ENCODE measurements around the gene FCHSD2. TPM values are rescaled to one million over a fixed set of nuclear protein-coding genes. Genes with fewer than 3 reads are reported as not detected.

FCHSD2 gene
- total RNA-seq, 1 donor from 2014 or later = 19.7 TPM

DNA sequence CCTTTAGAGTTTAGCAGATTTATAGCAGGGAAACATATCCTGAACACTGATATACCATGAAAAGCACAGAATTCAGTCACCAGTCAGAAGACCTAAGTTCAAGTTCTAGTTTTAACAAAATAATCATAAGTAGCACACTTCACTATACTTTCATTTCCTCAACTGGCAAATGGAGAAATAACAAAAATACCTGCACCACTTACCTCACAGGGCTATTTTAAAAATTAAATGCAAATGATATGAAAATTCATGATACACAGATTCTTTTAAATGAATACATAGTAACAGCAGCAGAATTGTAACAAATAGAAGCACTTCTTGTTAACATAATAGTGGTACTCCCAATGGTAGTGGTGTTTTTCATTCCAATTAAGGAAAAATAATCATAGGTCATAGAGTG, 139.0 kb downstream of the FCHSD2 start:
- Mint-ChIP-seq H3K9me3 (ENCODE audit: unreplicated experiment) (no peaks in the 10 kb centered on the region), H3K27me3 (ENCODE audit: unreplicated experiment) (no peaks in the 10 kb centered on the region), H3K36me3 (ENCODE audit: unreplicated experiment) (no peaks in the 10 kb centered on the region), H3K27ac (ENCODE audit: unreplicated experiment) (no peak overlapping the region), H3K4me3 (ENCODE audit: unreplicated experiment) (no peak overlapping the region), H3K4me1 (ENCODE audit: low read depth, unreplicated experiment) (no peaks in the 10 kb centered on the region)
- TF ChIP-seq, protein P1, sequence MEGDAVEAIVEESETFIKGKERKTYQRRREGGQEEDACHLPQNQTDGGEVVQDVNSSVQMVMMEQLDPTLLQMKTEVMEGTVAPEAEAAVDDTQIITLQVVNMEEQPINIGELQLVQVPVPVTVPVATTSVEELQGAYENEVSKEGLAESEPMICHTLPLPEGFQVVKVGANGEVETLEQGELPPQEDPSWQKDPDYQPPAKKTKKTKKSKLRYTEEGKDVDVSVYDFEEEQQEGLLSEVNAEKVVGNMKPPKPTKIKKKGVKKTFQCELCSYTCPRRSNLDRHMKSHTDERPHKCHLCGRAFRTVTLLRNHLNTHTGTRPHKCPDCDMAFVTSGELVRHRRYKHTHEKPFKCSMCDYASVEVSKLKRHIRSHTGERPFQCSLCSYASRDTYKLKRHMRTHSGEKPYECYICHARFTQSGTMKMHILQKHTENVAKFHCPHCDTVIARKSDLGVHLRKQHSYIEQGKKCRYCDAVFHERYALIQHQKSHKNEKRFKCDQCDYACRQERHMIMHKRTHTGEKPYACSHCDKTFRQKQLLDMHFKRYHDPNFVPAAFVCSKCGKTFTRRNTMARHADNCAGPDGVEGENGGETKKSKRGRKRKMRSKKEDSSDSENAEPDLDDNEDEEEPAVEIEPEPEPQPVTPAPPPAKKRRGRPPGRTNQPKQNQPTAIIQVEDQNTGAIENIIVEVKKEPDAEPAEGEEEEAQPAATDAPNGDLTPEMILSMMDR (IDR thresholded peaks at IDR 0.05; ENCODE audit: partially characterized antibody, unreplicated experiment) = no peak
- no peak for DNase-seq

DNA sequence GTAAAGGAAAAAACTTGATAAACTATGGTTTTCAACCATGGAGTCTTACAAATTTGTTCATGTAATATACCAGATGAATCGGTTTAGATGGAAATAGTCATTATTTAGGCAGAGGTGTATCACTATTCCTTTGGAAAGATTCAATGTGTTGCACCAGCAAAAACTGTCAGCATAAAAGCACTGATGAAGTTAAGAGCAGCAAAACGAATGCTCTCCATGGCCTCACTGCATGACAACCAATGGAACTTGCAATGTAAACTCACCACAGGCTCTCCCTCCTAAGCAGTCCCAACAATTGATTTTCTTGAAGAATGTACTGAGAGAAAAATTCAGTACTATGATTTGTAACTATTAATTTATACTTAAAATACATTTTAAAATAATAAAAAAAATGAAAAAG, 139.9 kb downstream of the FCHSD2 start:
- Mint-ChIP-seq H3K27me3 (ENCODE audit: unreplicated experiment) (no peaks in the 10 kb centered on the region), H3K4me3 (ENCODE audit: unreplicated experiment) (no peak overlapping the region), H3K27ac (ENCODE audit: unreplicated experiment) (no peak overlapping the region), H3K4me1 (ENCODE audit: low read depth, unreplicated experiment) (no peaks in the 10 kb centered on the region), H3K36me3 (ENCODE audit: unreplicated experiment) (no peaks in the 10 kb centered on the region), H3K9me3 (ENCODE audit: unreplicated experiment) (no peaks in the 10 kb centered on the region)
- TF ChIP-seq, protein P1 (IDR thresholded peaks at IDR 0.05; ENCODE audit: partially characterized antibody, unreplicated experiment) = no peak
- DNase-seq = no peak

DNA sequence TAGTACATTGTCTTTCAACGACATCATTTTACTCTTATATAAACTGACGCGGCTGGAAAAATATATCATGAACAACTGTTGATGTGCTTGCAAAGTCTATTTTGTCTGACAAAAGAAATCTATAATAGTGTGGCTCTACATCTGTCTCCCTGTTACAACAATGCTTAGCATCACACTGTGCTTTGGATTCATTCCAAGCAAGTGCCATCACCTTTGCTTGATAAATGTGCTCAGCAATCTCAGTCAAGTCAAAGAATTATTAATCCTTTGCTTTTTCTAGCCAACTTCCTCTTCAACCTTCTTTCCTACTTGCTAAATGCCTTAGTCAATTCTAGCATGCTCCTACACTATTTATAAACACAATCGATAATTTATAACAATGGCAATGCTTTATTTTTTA, 140.5 kb downstream of the FCHSD2 start:
- H3K4me1 Mint-ChIP-seq (ENCODE audit: low read depth, unreplicated experiment) = no peaks in the 10 kb centered on the region
- no peak overlapping the region for H3K27ac Mint-ChIP-seq (ENCODE audit: unreplicated experiment)
- no peak for DNase-seq

DNA sequence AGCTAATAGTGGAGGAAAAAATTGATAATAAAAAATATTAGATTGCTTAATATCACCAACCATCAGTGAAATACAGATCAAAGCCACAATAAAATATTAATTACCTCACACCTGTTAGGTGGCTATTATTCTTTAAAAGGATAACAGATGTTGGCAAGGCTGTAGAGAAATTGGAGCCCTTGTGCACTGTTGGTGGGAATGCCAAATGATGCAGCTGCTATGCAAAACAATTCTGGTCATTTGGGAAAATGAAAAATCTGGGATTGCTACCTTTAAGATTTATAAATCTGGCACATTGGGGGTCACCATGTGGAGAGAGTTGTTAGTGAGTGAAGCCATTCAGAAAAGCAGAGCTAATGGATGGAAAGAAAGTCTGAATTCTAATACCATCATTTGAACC, 143.4 kb downstream of the FCHSD2 start:
- Mint-ChIP-seq H3K27me3 (ENCODE audit: unreplicated experiment) (no peaks in the 10 kb centered on the region), H3K36me3 (ENCODE audit: unreplicated experiment) (no peaks in the 10 kb centered on the region), H3K27ac (ENCODE audit: unreplicated experiment) (no peak overlapping the region), H3K9me3 (ENCODE audit: unreplicated experiment) (no peaks in the 10 kb centered on the region), H3K4me3 (ENCODE audit: unreplicated experiment) (no peak overlapping the region), H3K4me1 (ENCODE audit: low read depth, unreplicated experiment) (no peaks in the 10 kb centered on the region)
- TF ChIP-seq, protein P1 (IDR thresholded peaks at IDR 0.05; ENCODE audit: partially characterized antibody, unreplicated experiment) = no peak
- no peak for DNase-seq

More for the DNA sequence above, 140.5 kb downstream of the FCHSD2 start:
- no peaks in the 10 kb centered on the region for H3K27me3 Mint-ChIP-seq (ENCODE audit: unreplicated experiment)
- TF ChIP-seq, protein P1 (IDR thresholded peaks at IDR 0.05; ENCODE audit: partially characterized antibody, unreplicated experiment) = no peak
- H3K9me3 Mint-ChIP-seq (ENCODE audit: unreplicated experiment) = no peaks in the 10 kb centered on the region
- H3K36me3 Mint-ChIP-seq (ENCODE audit: unreplicated experiment) = no peaks in the 10 kb centered on the region
- H3K4me3 Mint-ChIP-seq (ENCODE audit: unreplicated experiment) = no peak overlapping the region

DNA sequence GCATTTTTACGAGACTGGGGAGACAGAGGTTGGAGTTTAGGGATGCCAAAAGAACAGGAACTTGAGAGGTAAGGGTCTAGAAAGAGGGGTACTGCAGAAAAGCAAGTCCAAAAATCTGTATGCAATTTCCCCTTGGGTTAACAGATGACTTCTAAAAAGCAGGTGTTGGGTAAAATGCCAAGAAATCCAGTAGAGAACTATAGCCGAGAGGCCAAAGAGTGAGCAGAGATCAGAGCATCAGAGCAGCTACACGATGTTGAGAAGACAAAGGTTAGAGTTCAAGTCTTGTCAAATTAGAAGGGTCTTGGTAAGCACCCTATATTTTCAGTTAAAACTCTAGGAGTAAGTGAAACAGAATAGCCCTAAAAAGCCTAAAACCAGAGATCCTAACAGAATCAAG, 145.2 kb downstream of the FCHSD2 start:
- Mint-ChIP-seq H3K27ac (ENCODE audit: unreplicated experiment) (no peak overlapping the region), H3K36me3 (ENCODE audit: unreplicated experiment) (no peaks in the 10 kb centered on the region), H3K4me1 (ENCODE audit: low read depth, unreplicated experiment) (no peaks in the 10 kb centered on the region), H3K9me3 (ENCODE audit: unreplicated experiment) (no peaks in the 10 kb centered on the region), H3K27me3 (ENCODE audit: unreplicated experiment) (no peaks in the 10 kb centered on the region), H3K4me3 (ENCODE audit: unreplicated experiment) (no peak overlapping the region)
- TF ChIP-seq, protein P1 (IDR thresholded peaks at IDR 0.05; ENCODE audit: partially characterized antibody, unreplicated experiment) = no peak
- DNase-seq = no peak
